CD14-positive monocyte (primary cell): Measurements from ENCODE around the gene TGM2. TPM values are rescaled to one million over a fixed set of nuclear protein-coding genes. Genes with fewer than 3 reads are reported as not detected.

Experiments
- DNase-seq, 3 donors: peaks; one replicate each; pipeline ENCODE4 v3.0.0-alpha.2; 2011 to 2022
- H2AFZ ChIP-seq: 2 replicates; pipeline ENCODE4 v1.6.0; 2012; ENCODE audit warnings: mild to moderate bottlenecking, low read depth, low read length, inconsistent platforms; ENCODE audit not compliant: insufficient read depth, poor library complexity, severe bottlenecking
- H3K27ac ChIP-seq, 2 donors: 1 replicate in 1 of 2; 2 replicates in 1 of 2; pipeline ENCODE4 v1.5.1; 2012 to 2013; ENCODE audit warnings: low read length in 2 of 2, control low read depth in 1 of 2, inconsistent platforms in 1 of 2, low read depth in 1 of 2, mild to moderate bottlenecking in 1 of 2
- H3K27me3 ChIP-seq, 2 donors: one replicate each; pipeline versions ENCODE4 v1.6.0 to v1.6.1; 2011 to 2013; ENCODE audit warnings: low read length in 2 of 2; ENCODE audit not compliant: control insufficient read depth in 2 of 2, insufficient read depth in 2 of 2
- H3K36me3 ChIP-seq, 2 donors: replicated peaks in 1 of 2; 1 replicate in 1 of 2; 2 replicates in 1 of 2; pipeline versions ENCODE4 v1.5.1 to v1.6.1; 2012 to 2013; ENCODE audit warnings: low read length in 2 of 2, control low read depth in 1 of 2, inconsistent platforms in 1 of 2, mild to moderate bottlenecking in 1 of 2; ENCODE audit not compliant: insufficient read depth in 2 of 2, control insufficient read depth in 1 of 2
- H3K4me1 ChIP-seq, 2 donors: 1 replicate in 1 of 2; 2 replicates in 1 of 2; pipeline versions ENCODE4 v1.5.1 to v1.6.1; 2012 to 2013; ENCODE audit warnings: low read length in 2 of 2, control low read depth in 1 of 2, inconsistent platforms in 1 of 2, mild to moderate bottlenecking in 1 of 2, moderate library complexity in 1 of 2; ENCODE audit not compliant: insufficient read depth in 2 of 2, control insufficient read depth in 1 of 2
- H3K4me2 ChIP-seq: replicated peaks from 2 replicates; pipeline ENCODE3; 2012; ENCODE audit warnings: low read length, moderate library complexity, mild to moderate bottlenecking; ENCODE audit not compliant: poor library complexity, severe bottlenecking; ENCODE audit errors: extremely low read depth
- H3K4me3 ChIP-seq, 3 experiments: fragments of 200-600 bp in 1 of 3; sonication (generic) in 1 of 3; replicated peaks in 1 of 3; 1 replicate in 2 of 3; 2 replicates in 1 of 3; pipeline ENCODE4 v1.5.1; 2011 to 2013; ENCODE audit warnings: low read length in 3 of 3, mild to moderate bottlenecking in 3 of 3, control low read depth in 2 of 3, low read depth in 2 of 3, inconsistent platforms in 1 of 3, moderate library complexity in 1 of 3
- H3K79me2 ChIP-seq: 2 replicates; pipeline ENCODE4 v1.6.0; 2012; ENCODE audit warnings: mild to moderate bottlenecking, control low read depth, inconsistent platforms, low read length, moderate library complexity; ENCODE audit not compliant: insufficient read depth
- H3K9ac ChIP-seq: 2 replicates; pipeline ENCODE4 v1.6.0; 2017; ENCODE audit warnings: low read length, mild to moderate bottlenecking; ENCODE audit not compliant: insufficient read depth, poor library complexity, severe bottlenecking
- H3K9me3 ChIP-seq, 2 donors: replicated peaks in 1 of 2; 1 replicate in 1 of 2; 2 replicates in 1 of 2; pipeline versions ENCODE4 v1.5.1 to v1.6.1; 2012 to 2013; ENCODE audit warnings: low read length in 2 of 2, control low read depth in 1 of 2; ENCODE audit not compliant: control insufficient read depth in 1 of 2, insufficient read depth in 1 of 2
- H4K20me1 ChIP-seq: 2 replicates; pipeline ENCODE4 v1.6.0; 2012; ENCODE audit warnings: mild to moderate bottlenecking, low read length, control low read depth, moderate library complexity; ENCODE audit not compliant: insufficient read depth
- H3K27ac Mint-ChIP-seq, 7 donors: one replicate each; pipeline ENCODE4 v1.8.0; 2020; ENCODE audit warnings: mild to moderate bottlenecking in 7 of 7, mixed read lengths in 7 of 7, moderate library complexity in 6 of 7, inconsistent platforms in 2 of 7
- H3K27me3 Mint-ChIP-seq, 3 donors: one replicate each; pipeline ENCODE4 v1.8.0; 2021 to 2022; ENCODE audit warnings: low read depth in 3 of 3, mild to moderate bottlenecking in 3 of 3, mixed read lengths in 3 of 3, moderate library complexity in 3 of 3, inconsistent platforms in 1 of 3
- H3K36me3 Mint-ChIP-seq, 2 donors: one replicate each; pipeline ENCODE4 v1.8.0; 2020; ENCODE audit warnings: mixed read lengths in 2 of 2, inconsistent platforms in 1 of 2, mild to moderate bottlenecking in 1 of 2
- H3K4me1 Mint-ChIP-seq: one replicate; pipeline ENCODE4 v1.8.0; 2020; ENCODE audit warnings: mild to moderate bottlenecking, mixed read lengths
- H3K4me3 Mint-ChIP-seq, 2 donors: one replicate each; pipeline ENCODE4 v1.8.0; 2020; ENCODE audit warnings: mild to moderate bottlenecking in 2 of 2, mixed read lengths in 2 of 2, moderate library complexity in 1 of 2
- H3K9me3 Mint-ChIP-seq, 7 donors: one replicate each; pipeline ENCODE4 v1.8.0; 2020 to 2022; ENCODE audit warnings: mixed read lengths in 7 of 7, mild to moderate bottlenecking in 6 of 7, moderate library complexity in 6 of 7, inconsistent platforms in 2 of 7
- CTCF ChIP-seq: fragments of 200-600 bp; IDR thresholded peaks from one replicate; pipeline ENCODE4 v1.8.0; 2022; ENCODE audit warnings: antibody characterized with exemption, mild to moderate bottlenecking
- WGBS: methylation state at CpG from one replicate; pipeline ENCODE4 v1.1.5; 2013; ENCODE audit warnings: missing lambda C conversion rate; ENCODE audit not compliant: insufficient coverage; 5-methylcytosine and 5-hydroxymethylcytosine counted together
- intact Hi-C, 2 donors: fragments of 100-400 bp; cut with micrococcal nuclease; formaldehyde crosslinking; loops; one replicate each; pipeline versions ENCODE4 v1.15.0 to v1.15.1; 2023
- polyA plus RNA-seq, 3 donors: library from polyadenylated mRNA; depleted of rRNA in 1 of 3; unstranded in 2 of 3; stranded (reverse) in 1 of 3; fragments of 300-500 nt in 2 of 3; fragments of >200 nt in 1 of 3; fragmentation: Illumina TruSeq in 2 of 3; gene quantifications; 1 replicate in 2 of 3; 2 replicates in 1 of 3; pipeline ENCODE4 v1.2.3, GENCODE V29; 2012 to 2021

TGM2 gene
- polyA plus RNA-seq, 3 donors, result 0.47 to 1.7 (median 1.6) TPM

DNA sequence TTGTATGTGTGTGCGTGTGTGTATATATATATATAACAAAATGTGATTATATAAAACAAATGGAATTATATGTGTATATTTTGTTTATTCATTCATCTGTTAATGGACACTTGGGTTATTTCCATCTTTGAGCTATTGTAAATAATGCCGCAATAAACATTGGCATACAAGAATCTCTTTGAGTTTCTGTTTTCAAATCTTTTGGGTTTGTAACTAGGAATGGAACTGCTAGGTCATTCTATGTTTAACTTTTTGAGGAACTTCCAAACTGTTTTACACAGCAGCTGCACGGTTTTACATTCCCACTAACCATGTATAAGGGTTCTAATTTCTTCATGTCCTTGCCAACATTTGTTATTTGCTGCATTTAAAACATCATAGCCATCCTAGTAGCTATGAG, 39.9 kb upstream of the TGM2 start:
- H4K20me1 ChIP-seq, result no peaks in the 10 kb centered on the region
- no peaks in the 10 kb centered on the region for H3K36me3 ChIP-seq
- peak overlapping the region in 3 of 7 donors; percentile 11 to 68 (median 47) for H3K27ac Mint-ChIP-seq
- peaks cover 2 to 3% (median 2%) of the 10 kb centered on the region in 3 donors for H3K27me3 Mint-ChIP-seq
- no peak overlapping the region for H2AFZ ChIP-seq
- no peak overlapping the region for H3K4me2 ChIP-seq
- no peak overlapping the region for H3K4me3 ChIP-seq
- H3K4me3 Mint-ChIP-seq, result no peak overlapping the region
- no peak for TF ChIP-seq CTCF
- no peak overlapping the region for H3K9ac ChIP-seq
- no peaks in the 10 kb centered on the region for H3K9me3 ChIP-seq
- H3K36me3 Mint-ChIP-seq, result no peaks in the 10 kb centered on the region
- H3K27ac ChIP-seq, result peak overlapping the region in 1 of 2 donors; percentile 46
- intact Hi-C loops, result no loop called here
- DNase-seq, result peak in 2 of 3 donors; percentile 25 to 40
- no peaks in the 10 kb centered on the region for H3K79me2 ChIP-seq
- no peaks in the 10 kb centered on the region for H3K27me3 ChIP-seq
- peaks cover 19 to 28% of the 10 kb centered on the region in 2 donors for H3K4me1 ChIP-seq
- no CpG with 5 or more reads among the region's 3 CpGs for WGBS
- peaks cover 0 to 3% (median 0%) of the 10 kb centered on the region in 7 donors for H3K9me3 Mint-ChIP-seq
- H3K4me1 Mint-ChIP-seq, result peaks cover 40% of the 10 kb centered on the region

DNA sequence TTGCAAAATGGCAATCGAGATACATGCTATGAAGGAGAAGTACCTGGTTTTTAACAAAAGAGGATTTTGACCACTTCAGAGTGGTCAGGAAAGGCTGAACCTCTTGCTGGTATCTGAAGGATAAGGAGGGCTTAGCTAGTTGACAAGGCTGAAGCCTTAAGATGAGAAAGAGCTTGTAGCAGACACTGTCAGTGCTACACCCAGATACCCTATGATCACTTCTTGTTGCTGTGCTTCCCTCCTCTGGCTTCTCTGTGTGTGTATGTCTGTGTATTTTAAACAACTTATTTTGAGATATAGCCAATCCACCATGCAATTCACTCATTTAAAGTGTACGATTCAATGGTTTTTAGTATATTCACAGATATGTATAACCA, 38.9 kb upstream of the TGM2 start:
- no peaks in the 10 kb centered on the region for H3K27me3 ChIP-seq
- WGBS, result 40% methylated on average over 1 of the region's 2 CpGs
- peaks cover 0 to 3% (median 2%) of the 10 kb centered on the region in 3 donors for H3K27me3 Mint-ChIP-seq
- no peak overlapping the region for H3K27ac ChIP-seq
- H3K27ac Mint-ChIP-seq, result no peak overlapping the region
- H3K36me3 Mint-ChIP-seq, result no peaks in the 10 kb centered on the region
- H3K36me3 ChIP-seq, result no peaks in the 10 kb centered on the region
- no peak overlapping the region for H3K4me3 Mint-ChIP-seq
- no peak overlapping the region for H3K4me2 ChIP-seq
- H3K9me3 ChIP-seq, result no peaks in the 10 kb centered on the region
- no peak overlapping the region for H2AFZ ChIP-seq
- no peak for TF ChIP-seq CTCF
- no peak overlapping the region for H3K4me3 ChIP-seq
- peaks cover 19 to 28% of the 10 kb centered on the region in 2 donors for H3K4me1 ChIP-seq
- intact Hi-C loops, result loop anchor here in 1 of 2 donors (5.0 kb wide), 1 partner anchor 37 kb away; the partner anchor contains the start of gene TGM2
- H3K9ac ChIP-seq, result no peak overlapping the region
- no peaks in the 10 kb centered on the region for H3K79me2 ChIP-seq
- H3K4me1 Mint-ChIP-seq, result peaks cover 40% of the 10 kb centered on the region
- DNase-seq, result no peak
- peaks cover 0 to 3% (median 0%) of the 10 kb centered on the region in 7 donors for H3K9me3 Mint-ChIP-seq
- no peaks in the 10 kb centered on the region for H4K20me1 ChIP-seq
